ENCODE results near the gene BAIAP3.

- no peak for TF ChIP-seq EZH2 (IDR thresholded peaks at IDR 0.05)
- TF ChIP-seq FOXP2 (optimal IDR thresholded peaks at IDR 0.05; ENCODE audit: control extremely low read depth, extremely low read length, insufficient read depth): no peak
Observed at GRCh38 chr16:1295465-1295864, 38.0 kb upstream of the BAIAP3 start.

All from SK-N-MC (cell line).